ENCODE results near the gene KANSL1. TPM values are rescaled to one million over a fixed set of nuclear protein-coding genes. Genes with fewer than 3 reads are reported as not detected.

The KANSL1 gene
- total RNA-seq, 1 donor from 2014 or later = 91.5 TPM

GRCh38 chr17:46138473-46138872 is 54.8 kb downstream of the KANSL1 start:
- Mint-ChIP-seq H3K4me3 (ENCODE audit: low read depth) (no peak overlapping the region), H3K36me3 (ENCODE audit: low read depth) (peaks cover 33% of the 10 kb centered on the region), H3K4me1 (ENCODE audit: low read depth) (peaks cover 72% of the 10 kb centered on the region), H3K27ac (no peak overlapping the region), H3K9me3 (no peaks in the 10 kb centered on the region), H3K27me3 (ENCODE audit: low read depth) (no peaks in the 10 kb centered on the region)
- intact Hi-C loops (cut with micrococcal nuclease) = no loop called here
- DNase-seq (ENCODE audit: low spot score) = no peak

- Mint-ChIP-seq H3K4me3 (ENCODE audit: low read depth) (no peak overlapping the region), H3K36me3 (ENCODE audit: low read depth) (peaks cover 39% of the 10 kb centered on the region), H3K27ac (no peak overlapping the region), H3K4me1 (ENCODE audit: low read depth) (peaks cover 77% of the 10 kb centered on the region), H3K27me3 (ENCODE audit: low read depth) (no peaks in the 10 kb centered on the region), H3K9me3 (no peaks in the 10 kb centered on the region)
- DNase-seq (ENCODE audit: low spot score) = no peak
- intact Hi-C loops (cut with micrococcal nuclease) = loop anchor here (2.0 kb wide), 1 partner anchor 18 kb away; no protein-coding TSS in a partner anchor
Measured at GRCh38 chr17:46136820-46137219, 56.4 kb downstream of the KANSL1 start.

GRCh38 chr17:46135879-46136563 is 57.2 kb downstream of the KANSL1 start:
- intact Hi-C loops (cut with micrococcal nuclease) = loop anchor here (2.0 kb wide), 1 partner anchor 19 kb away; no protein-coding TSS in a partner anchor
- H3K36me3 Mint-ChIP-seq (ENCODE audit: low read depth) = peaks cover 36% of the 10 kb centered on the region
- no peak for DNase-seq (ENCODE audit: low spot score)
- no peaks in the 10 kb centered on the region for H3K27me3 Mint-ChIP-seq (ENCODE audit: low read depth)
- peaks cover 69% of the 10 kb centered on the region for H3K4me1 Mint-ChIP-seq (ENCODE audit: low read depth)
- no peak overlapping the region for H3K4me3 Mint-ChIP-seq (ENCODE audit: low read depth)
- no peak overlapping the region for H3K27ac Mint-ChIP-seq
- no peaks in the 10 kb centered on the region for H3K9me3 Mint-ChIP-seq

- Mint-ChIP-seq H3K4me1 (ENCODE audit: low read depth) (peaks cover 68% of the 10 kb centered on the region), H3K4me3 (ENCODE audit: low read depth) (no peak overlapping the region), H3K27me3 (ENCODE audit: low read depth) (no peaks in the 10 kb centered on the region), H3K9me3 (no peaks in the 10 kb centered on the region), H3K27ac (no peak overlapping the region), H3K36me3 (ENCODE audit: low read depth) (peaks cover 35% of the 10 kb centered on the region)
- intact Hi-C loops (cut with micrococcal nuclease) = no loop called here
- DNase-seq (ENCODE audit: low spot score) = no peak
Measured at GRCh38 chr17:46135126-46135812, 58.0 kb downstream of the KANSL1 start.

GRCh38 chr17:46129302-46129701 is 63.9 kb downstream of the KANSL1 start:
- Mint-ChIP-seq H3K9me3 (no peaks in the 10 kb centered on the region), H3K36me3 (ENCODE audit: low read depth) (peaks cover 37% of the 10 kb centered on the region), H3K27me3 (ENCODE audit: low read depth) (no peaks in the 10 kb centered on the region), H3K4me3 (ENCODE audit: low read depth) (no peak overlapping the region), H3K27ac (no peak overlapping the region), H3K4me1 (ENCODE audit: low read depth) (peaks cover 38% of the 10 kb centered on the region)
- DNase-seq (ENCODE audit: low spot score) = no peak
- intact Hi-C loops (cut with micrococcal nuclease) = no loop called here

GRCh38 chr17:46128453-46128852 is 64.8 kb downstream of the KANSL1 start:
- Mint-ChIP-seq H3K36me3 (ENCODE audit: low read depth) (peaks cover 32% of the 10 kb centered on the region), H3K27ac (no peak overlapping the region), H3K4me1 (ENCODE audit: low read depth) (peaks cover 37% of the 10 kb centered on the region), H3K27me3 (ENCODE audit: low read depth) (no peaks in the 10 kb centered on the region), H3K4me3 (ENCODE audit: low read depth) (no peak overlapping the region), H3K9me3 (no peaks in the 10 kb centered on the region)
- intact Hi-C loops (cut with micrococcal nuclease) = no loop called here
- DNase-seq (ENCODE audit: low spot score) = no peak

- no peak overlapping the region for H3K4me3 Mint-ChIP-seq (ENCODE audit: low read depth)
- DNase-seq (ENCODE audit: low spot score) = no peak
- no peaks in the 10 kb centered on the region for H3K9me3 Mint-ChIP-seq
- H3K27ac Mint-ChIP-seq = no peak overlapping the region
- H3K27me3 Mint-ChIP-seq (ENCODE audit: low read depth) = no peaks in the 10 kb centered on the region
- H3K36me3 Mint-ChIP-seq (ENCODE audit: low read depth) = peaks cover 28% of the 10 kb centered on the region
- H3K4me1 Mint-ChIP-seq (ENCODE audit: low read depth) = peaks cover 33% of the 10 kb centered on the region
- intact Hi-C loops (cut with micrococcal nuclease) = no loop called here
Measured at GRCh38 chr17:46127524-46127923, 65.7 kb downstream of the KANSL1 start.

GRCh38 chr17:46126840-46127239 is 66.4 kb downstream of the KANSL1 start:
- Mint-ChIP-seq H3K27me3 (ENCODE audit: low read depth) (no peaks in the 10 kb centered on the region), H3K36me3 (ENCODE audit: low read depth) (peaks cover 27% of the 10 kb centered on the region), H3K4me3 (ENCODE audit: low read depth) (no peak overlapping the region), H3K27ac (no peak overlapping the region), H3K9me3 (no peaks in the 10 kb centered on the region), H3K4me1 (ENCODE audit: low read depth) (peaks cover 38% of the 10 kb centered on the region)
- no peak for DNase-seq (ENCODE audit: low spot score)
- intact Hi-C loops (cut with micrococcal nuclease) = no loop called here

GRCh38 chr17:46125831-46126230 is 67.4 kb downstream of the KANSL1 start:
- H3K27ac Mint-ChIP-seq = no peak overlapping the region
- DNase-seq (ENCODE audit: low spot score) = no peak
- no peaks in the 10 kb centered on the region for H3K9me3 Mint-ChIP-seq
- H3K4me3 Mint-ChIP-seq (ENCODE audit: low read depth) = no peak overlapping the region
- no peaks in the 10 kb centered on the region for H3K27me3 Mint-ChIP-seq (ENCODE audit: low read depth)
- intact Hi-C loops (cut with micrococcal nuclease) = no loop called here
- peaks cover 45% of the 10 kb centered on the region for H3K4me1 Mint-ChIP-seq (ENCODE audit: low read depth)
- peaks cover 33% of the 10 kb centered on the region for H3K36me3 Mint-ChIP-seq (ENCODE audit: low read depth)

GRCh38 chr17:46124695-46125592 is 68.3 kb downstream of the KANSL1 start:
- peaks cover 35% of the 10 kb centered on the region for H3K36me3 Mint-ChIP-seq (ENCODE audit: low read depth)
- H3K27me3 Mint-ChIP-seq (ENCODE audit: low read depth) = no peaks in the 10 kb centered on the region
- peaks cover 46% of the 10 kb centered on the region for H3K4me1 Mint-ChIP-seq (ENCODE audit: low read depth)
- no peak overlapping the region for H3K4me3 Mint-ChIP-seq (ENCODE audit: low read depth)
- intact Hi-C loops (cut with micrococcal nuclease) = loop anchor here (5.0 kb wide), 1 partner anchor 38 kb away; no protein-coding TSS in a partner anchor
- H3K27ac Mint-ChIP-seq = no peak overlapping the region
- no peak for DNase-seq (ENCODE audit: low spot score)
- no peaks in the 10 kb centered on the region for H3K9me3 Mint-ChIP-seq

- no peaks in the 10 kb centered on the region for H3K27me3 Mint-ChIP-seq (ENCODE audit: low read depth)
- H3K36me3 Mint-ChIP-seq (ENCODE audit: low read depth) = peaks cover 37% of the 10 kb centered on the region
- no peak overlapping the region for H3K4me3 Mint-ChIP-seq (ENCODE audit: low read depth)
- intact Hi-C loops (cut with micrococcal nuclease) = loop anchor here (5.0 kb wide), 1 partner anchor 36 kb away; no protein-coding TSS in a partner anchor
- peaks cover 45% of the 10 kb centered on the region for H3K4me1 Mint-ChIP-seq (ENCODE audit: low read depth)
- H3K27ac Mint-ChIP-seq = no peak overlapping the region
- DNase-seq (ENCODE audit: low spot score) = no peak
- no peaks in the 10 kb centered on the region for H3K9me3 Mint-ChIP-seq
Measured at GRCh38 chr17:46123607-46124006, 69.6 kb downstream of the KANSL1 start.

- peak overlapping the region; percentile 61 for H3K27ac Mint-ChIP-seq
- no peak for DNase-seq (ENCODE audit: low spot score)
- no peaks in the 10 kb centered on the region for H3K27me3 Mint-ChIP-seq (ENCODE audit: low read depth)
- H3K9me3 Mint-ChIP-seq = no peaks in the 10 kb centered on the region
- H3K4me1 Mint-ChIP-seq (ENCODE audit: low read depth) = peaks cover 42% of the 10 kb centered on the region
- no peak overlapping the region for H3K4me3 Mint-ChIP-seq (ENCODE audit: low read depth)
- H3K36me3 Mint-ChIP-seq (ENCODE audit: low read depth) = peaks cover 27% of the 10 kb centered on the region
- intact Hi-C loops (cut with micrococcal nuclease) = loop anchor here (1.0 to 5.0 kb wide), 3 partner anchors 24 to 35 kb away; no protein-coding TSS in a partner anchor
Measured at GRCh38 chr17:46122486-46122871, 70.8 kb downstream of the KANSL1 start.
